Measurements from ENCODE around the gene ARHGAP27. TPM values are rescaled to one million over a fixed set of nuclear protein-coding genes. Genes with fewer than 3 reads are reported as not detected.

The ARHGAP27 gene
- total RNA-seq, 1 experiment from 2014 or later = 25.4 TPM

GRCh38 chr17:45395569-45396415 lies 36.9 kb downstream of the ARHGAP27 start:
- in situ Hi-C loops (cut with HindIII; ENCODE audit: low pct_unique_long_range_greater_than_20kb, low sequenced_read_pairs) = no loop called here
- DNase-seq (ENCODE audit: low read depth) = no peak

GRCh38 chr17:45394913-45395568 lies 37.6 kb downstream of the ARHGAP27 start:
- DNase-seq (ENCODE audit: low read depth) = peak; percentile 59
- in situ Hi-C loops (cut with HindIII; ENCODE audit: low pct_unique_long_range_greater_than_20kb, low sequenced_read_pairs) = no loop called here

GRCh38 chr17:45394564-45394912 lies 38.1 kb downstream of the ARHGAP27 start:
- in situ Hi-C loops (cut with HindIII; ENCODE audit: low pct_unique_long_range_greater_than_20kb, low sequenced_read_pairs) = no loop called here

GRCh38 chr17:45394091-45394490 lies 38.6 kb downstream of the ARHGAP27 start:
- in situ Hi-C loops (cut with HindIII; ENCODE audit: low pct_unique_long_range_greater_than_20kb, low sequenced_read_pairs) = no loop called here
- DNase-seq (ENCODE audit: low read depth) = no peak

More at GRCh38 chr17:45394564-45394912, 38.1 kb downstream of the ARHGAP27 start:
- DNase-seq (ENCODE audit: low read depth) = no peak

- in situ Hi-C loops (cut with HindIII; ENCODE audit: low pct_unique_long_range_greater_than_20kb, low sequenced_read_pairs) = no loop called here
- DNase-seq (ENCODE audit: low read depth) = no peak
These were observed 39.3 kb downstream of the ARHGAP27 start for GRCh38 chr17:45393411-45393810.

GRCh38 chr17:45391918-45392317 lies 40.8 kb downstream of the ARHGAP27 start:
- no peak for DNase-seq (ENCODE audit: low read depth)
- in situ Hi-C loops (cut with HindIII; ENCODE audit: low pct_unique_long_range_greater_than_20kb, low sequenced_read_pairs) = no loop called here

- in situ Hi-C loops (cut with HindIII; ENCODE audit: low pct_unique_long_range_greater_than_20kb, low sequenced_read_pairs) = no loop called here
- DNase-seq (ENCODE audit: low read depth) = no peak
These were observed 41.4 kb downstream of the ARHGAP27 start for GRCh38 chr17:45391291-45391690.

GRCh38 chr17:45389354-45389753 lies 43.3 kb downstream of the ARHGAP27 start:
- in situ Hi-C loops (cut with HindIII; ENCODE audit: low pct_unique_long_range_greater_than_20kb, low sequenced_read_pairs) = no loop called here

GRCh38 chr17:45388604-45389325 lies 43.9 kb downstream of the ARHGAP27 start:
- in situ Hi-C loops (cut with HindIII; ENCODE audit: low pct_unique_long_range_greater_than_20kb, low sequenced_read_pairs) = no loop called here
- DNase-seq (ENCODE audit: low read depth) = no peak

More at GRCh38 chr17:45389354-45389753, 43.3 kb downstream of the ARHGAP27 start:
- no peak for DNase-seq (ENCODE audit: low read depth)

- in situ Hi-C loops (cut with HindIII; ENCODE audit: low pct_unique_long_range_greater_than_20kb, low sequenced_read_pairs) = no loop called here
- DNase-seq (ENCODE audit: low read depth) = no peak
These were observed 44.9 kb downstream of the ARHGAP27 start for GRCh38 chr17:45387739-45388138.

GRCh38 chr17:45386178-45386577 lies 46.5 kb downstream of the ARHGAP27 start:
- in situ Hi-C loops (cut with HindIII; ENCODE audit: low pct_unique_long_range_greater_than_20kb, low sequenced_read_pairs) = no loop called here
- DNase-seq (ENCODE audit: low read depth) = no peak

- in situ Hi-C loops (cut with HindIII; ENCODE audit: low pct_unique_long_range_greater_than_20kb, low sequenced_read_pairs) = no loop called here
- DNase-seq (ENCODE audit: low read depth) = peak; percentile 64
These were observed 47.2 kb downstream of the ARHGAP27 start for GRCh38 chr17:45385331-45385997.

GRCh38 chr17:45384789-45385262 lies 47.8 kb downstream of the ARHGAP27 start:
- in situ Hi-C loops (cut with HindIII; ENCODE audit: low pct_unique_long_range_greater_than_20kb, low sequenced_read_pairs) = no loop called here
- DNase-seq (ENCODE audit: low read depth) = no peak

GRCh38 chr17:45384047-45384788 lies 48.5 kb downstream of the ARHGAP27 start:
- in situ Hi-C loops (cut with HindIII; ENCODE audit: low pct_unique_long_range_greater_than_20kb, low sequenced_read_pairs) = no loop called here
- peak; percentile 40 for DNase-seq (ENCODE audit: low read depth)

GRCh38 chr17:45383003-45383402 lies 49.7 kb downstream of the ARHGAP27 start:
- no peak for DNase-seq (ENCODE audit: low read depth)
- in situ Hi-C loops (cut with HindIII; ENCODE audit: low pct_unique_long_range_greater_than_20kb, low sequenced_read_pairs) = no loop called here

GRCh38 chr17:45382226-45382625 lies 50.4 kb downstream of the ARHGAP27 start:
- no peak for DNase-seq (ENCODE audit: low read depth)
- in situ Hi-C loops (cut with HindIII; ENCODE audit: low pct_unique_long_range_greater_than_20kb, low sequenced_read_pairs) = no loop called here

- in situ Hi-C loops (cut with HindIII; ENCODE audit: low pct_unique_long_range_greater_than_20kb, low sequenced_read_pairs) = no loop called here
- DNase-seq (ENCODE audit: low read depth) = no peak
These were observed 51.7 kb downstream of the ARHGAP27 start for GRCh38 chr17:45380991-45381390.
